ENCODE results near the gene CD247. TPM values are rescaled to one million over a fixed set of nuclear protein-coding genes. Genes with fewer than 3 reads are reported as not detected.

Gene CD247
- total RNA-seq, 1 donor from 2014 or later: 8.9 TPM

DNA sequence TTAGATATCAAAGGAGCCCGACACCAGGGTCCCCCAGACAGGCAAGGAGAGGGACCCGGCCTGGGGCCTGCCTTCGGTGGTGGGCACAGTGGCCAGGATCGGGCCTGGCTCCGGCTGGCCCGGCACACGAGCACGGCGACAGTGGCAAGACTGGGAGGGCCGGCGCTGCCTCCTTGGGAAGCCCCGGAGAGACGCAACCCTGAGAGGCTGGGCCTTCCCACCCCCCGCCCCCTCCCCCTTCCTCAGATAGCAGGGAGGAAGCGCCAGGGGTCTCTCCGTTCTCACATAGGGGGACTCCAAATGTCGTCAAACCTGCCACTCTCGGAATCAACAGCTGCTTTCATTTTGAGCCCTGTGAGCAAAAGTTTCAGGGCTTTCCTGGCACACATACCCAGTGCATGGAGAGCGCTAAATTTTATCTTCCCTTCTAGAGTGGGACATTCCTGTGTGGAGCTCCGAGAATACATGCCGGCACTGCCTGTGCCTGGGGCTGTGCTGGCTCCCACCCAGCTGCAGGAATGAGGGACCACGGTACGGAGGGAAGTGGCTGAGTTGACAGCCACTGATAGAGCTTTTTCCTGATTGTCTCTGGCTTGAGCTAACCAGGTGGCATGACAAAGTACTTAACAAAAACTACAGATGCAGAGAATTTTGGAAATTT, 62.4 kb downstream of the CD247 start:
- no peak for DNase-seq
- no peaks in the 10 kb centered on the region for H3K27me3 ChIP-seq
- ATAC-seq: peak; percentile 62
- no peaks in the 10 kb centered on the region for H3K36me3 ChIP-seq
- no peaks in the 10 kb centered on the region for H3K9me3 ChIP-seq
- intact Hi-C loops (cut with DNase I): no loop called here
- TF ChIP-seq, protein P1, sequence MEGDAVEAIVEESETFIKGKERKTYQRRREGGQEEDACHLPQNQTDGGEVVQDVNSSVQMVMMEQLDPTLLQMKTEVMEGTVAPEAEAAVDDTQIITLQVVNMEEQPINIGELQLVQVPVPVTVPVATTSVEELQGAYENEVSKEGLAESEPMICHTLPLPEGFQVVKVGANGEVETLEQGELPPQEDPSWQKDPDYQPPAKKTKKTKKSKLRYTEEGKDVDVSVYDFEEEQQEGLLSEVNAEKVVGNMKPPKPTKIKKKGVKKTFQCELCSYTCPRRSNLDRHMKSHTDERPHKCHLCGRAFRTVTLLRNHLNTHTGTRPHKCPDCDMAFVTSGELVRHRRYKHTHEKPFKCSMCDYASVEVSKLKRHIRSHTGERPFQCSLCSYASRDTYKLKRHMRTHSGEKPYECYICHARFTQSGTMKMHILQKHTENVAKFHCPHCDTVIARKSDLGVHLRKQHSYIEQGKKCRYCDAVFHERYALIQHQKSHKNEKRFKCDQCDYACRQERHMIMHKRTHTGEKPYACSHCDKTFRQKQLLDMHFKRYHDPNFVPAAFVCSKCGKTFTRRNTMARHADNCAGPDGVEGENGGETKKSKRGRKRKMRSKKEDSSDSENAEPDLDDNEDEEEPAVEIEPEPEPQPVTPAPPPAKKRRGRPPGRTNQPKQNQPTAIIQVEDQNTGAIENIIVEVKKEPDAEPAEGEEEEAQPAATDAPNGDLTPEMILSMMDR (IDR thresholded peaks at IDR 0.05): no peak
- peak overlapping the region; percentile 90 for H3K4me3 ChIP-seq
- H3K27ac ChIP-seq: peak overlapping the region; percentile 84
- H3K4me1 ChIP-seq: peaks cover 3% of the 10 kb centered on the region

DNA sequence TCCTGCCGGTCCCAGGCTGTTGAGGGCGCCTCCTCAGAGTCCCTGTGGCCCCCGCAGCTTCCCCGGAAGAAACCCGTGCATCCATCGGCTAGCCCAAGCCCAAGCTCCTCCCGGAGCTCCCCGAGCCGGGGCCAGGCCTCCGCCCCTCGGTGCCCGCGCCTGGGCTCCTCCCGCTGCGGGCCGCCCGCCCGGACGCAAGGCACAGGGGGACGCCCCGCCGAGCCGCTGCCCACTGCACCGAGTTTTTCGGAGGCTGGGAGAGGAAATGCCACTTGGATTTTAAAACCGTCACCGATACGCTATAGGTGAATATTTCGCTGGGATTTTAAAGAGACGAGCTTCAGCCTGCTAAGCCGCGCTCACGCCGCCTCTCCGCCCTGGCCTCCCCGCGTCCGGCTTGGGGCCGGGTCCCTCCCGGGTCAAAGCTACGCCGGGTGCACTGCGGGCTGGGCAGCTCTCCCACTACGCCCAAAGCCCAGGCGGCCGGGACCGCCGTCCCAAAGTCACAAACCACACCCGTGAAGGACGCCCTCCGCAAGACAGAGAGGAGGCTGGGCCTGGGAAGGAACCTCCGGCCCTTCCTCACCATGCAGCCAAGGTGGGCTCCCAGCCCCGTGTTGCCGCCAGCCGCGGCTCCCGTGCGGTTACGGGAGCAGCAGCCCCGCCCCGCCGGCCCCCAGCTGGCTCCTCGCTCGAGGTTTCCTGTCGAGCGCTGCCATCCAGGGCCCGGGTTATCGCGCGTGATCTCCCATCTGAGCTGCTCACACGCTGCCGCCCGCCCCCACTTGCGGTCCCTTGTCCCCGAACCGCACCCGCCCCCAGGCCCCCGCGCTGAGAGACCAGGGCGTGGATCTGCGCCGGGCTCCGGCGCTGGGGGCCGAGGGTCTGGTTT, 63.2 kb downstream of the CD247 start:
- Histone ChIP-seq H3K4me1 (peaks cover 3% of the 10 kb centered on the region), H3K36me3 (no peaks in the 10 kb centered on the region), H3K27me3 (no peaks in the 10 kb centered on the region), H3K4me3 (peak overlapping the region; percentile 90), H3K27ac (peak overlapping the region; percentile 84), H3K9me3 (no peaks in the 10 kb centered on the region)
- TF ChIP-seq, protein P1 (IDR thresholded peaks at IDR 0.05): no peak
- ATAC-seq (peak; percentile 89), DNase-seq (peak; percentile 89)
- intact Hi-C loops (cut with DNase I): no loop called here

DNA sequence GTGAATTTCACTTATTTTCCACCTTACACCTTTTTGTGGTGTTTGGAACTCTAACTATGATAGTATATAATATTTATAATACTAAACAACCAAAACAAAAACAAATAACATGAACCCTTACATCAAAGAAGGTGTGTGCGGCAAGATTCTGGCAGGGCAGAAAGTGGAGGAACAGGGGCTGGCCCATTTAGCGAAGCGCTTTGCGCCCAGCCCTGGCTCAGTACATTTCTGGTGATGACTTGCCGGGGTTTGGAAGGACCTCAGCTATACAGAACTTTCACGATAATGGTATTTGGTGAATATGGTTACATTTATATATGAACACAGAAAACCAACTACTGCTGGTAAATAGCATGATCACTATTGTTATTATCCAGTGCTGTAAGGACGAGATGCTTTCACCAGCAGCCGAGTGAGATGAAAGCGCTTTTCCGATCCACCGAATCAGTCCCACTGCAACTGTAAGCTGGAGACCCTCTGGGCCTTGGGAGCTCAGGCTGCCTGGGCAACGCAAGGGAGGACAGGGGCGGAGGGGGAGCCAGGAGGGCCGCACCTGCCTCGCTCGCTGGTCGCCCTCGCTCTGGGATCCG, 63.9 kb downstream of the CD247 start:
- Histone ChIP-seq H3K9me3 (no peaks in the 10 kb centered on the region), H3K4me3 (peak overlapping the region; percentile 90), H3K27me3 (no peaks in the 10 kb centered on the region), H3K4me1 (peaks cover 3% of the 10 kb centered on the region), H3K36me3 (no peaks in the 10 kb centered on the region), H3K27ac (peak overlapping the region; percentile 84)
- no peak for ATAC-seq
- intact Hi-C loops (cut with DNase I): no loop called here
- TF ChIP-seq, protein P1 (IDR thresholded peaks at IDR 0.05): no peak
- DNase-seq: no peak

DNA sequence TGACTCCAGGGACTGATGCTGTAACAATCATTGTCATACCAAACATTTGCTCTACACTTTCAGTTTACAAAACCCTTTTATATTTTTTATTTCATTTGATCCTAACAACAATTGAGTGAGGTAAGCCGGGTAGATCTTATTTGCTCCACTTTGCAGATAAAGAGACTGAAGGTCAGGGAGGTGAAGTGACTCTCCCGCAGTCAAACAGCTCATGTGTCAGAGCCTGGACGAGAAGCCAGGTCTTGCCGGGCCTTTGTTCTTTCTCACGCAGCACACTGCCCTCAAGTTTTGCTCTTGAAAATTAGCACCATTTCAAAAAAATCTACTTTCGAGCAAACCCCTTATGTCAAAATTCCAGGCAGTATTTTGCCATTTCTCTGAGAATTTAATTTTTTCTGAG, 65.2 kb downstream of the CD247 start:
- ATAC-seq: no peak
- H3K27me3 ChIP-seq: no peaks in the 10 kb centered on the region
- DNase-seq: no peak
- TF ChIP-seq, protein P1 (IDR thresholded peaks at IDR 0.05): no peak
- H3K4me3 ChIP-seq: no peak overlapping the region
- H3K27ac ChIP-seq: no peak overlapping the region
- intact Hi-C loops (cut with DNase I): no loop called here
- H3K4me1 ChIP-seq: peaks cover 3% of the 10 kb centered on the region
- H3K36me3 ChIP-seq: no peaks in the 10 kb centered on the region
- H3K9me3 ChIP-seq: no peaks in the 10 kb centered on the region

DNA sequence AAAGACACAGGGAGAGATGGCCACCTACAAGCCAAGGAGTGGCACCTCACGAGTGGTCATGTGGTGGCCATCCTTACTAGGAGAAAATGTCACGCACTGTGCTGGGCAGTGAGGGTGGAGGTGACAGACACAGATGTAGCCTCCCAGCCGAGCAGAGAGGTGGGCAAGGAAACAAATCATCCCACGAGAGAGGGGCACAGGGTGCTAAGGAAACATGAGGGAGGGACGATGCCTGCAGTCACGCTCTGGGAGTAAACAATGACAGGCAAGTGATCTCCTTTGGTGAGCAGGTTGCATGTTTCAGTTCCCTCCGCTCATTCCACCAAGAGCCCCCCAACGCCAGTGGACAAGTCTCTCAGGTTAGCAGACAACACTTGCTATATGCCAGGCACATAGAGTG, 65.8 kb downstream of the CD247 start:
- H3K9me3 ChIP-seq: no peaks in the 10 kb centered on the region
- no peak overlapping the region for H3K27ac ChIP-seq
- no peaks in the 10 kb centered on the region for H3K36me3 ChIP-seq
- DNase-seq (no peak), ATAC-seq (no peak)
- intact Hi-C loops (cut with DNase I): no loop called here
- no peak overlapping the region for H3K4me3 ChIP-seq
- TF ChIP-seq, protein P1 (IDR thresholded peaks at IDR 0.05): no peak
- peaks cover 4% of the 10 kb centered on the region for H3K4me1 ChIP-seq
- no peaks in the 10 kb centered on the region for H3K27me3 ChIP-seq
